GM12865 (cell line): Measurements from ENCODE around the gene LSR.

ENCODE experiments used
- DNase-seq: peaks from one replicate; pipeline ENCODE4 v3.0.0; 2010; ENCODE audit warnings: low read depth
- H3K4me3 ChIP-seq: 2 replicates; pipeline ENCODE4 v1.5.1; 2011; ENCODE audit warnings: mild to moderate bottlenecking, low read depth, low read length, control low read depth
- CTCF ChIP-seq: IDR thresholded peaks from 2 replicates; pipeline ENCODE4 v1.5.1; 2011; ENCODE audit warnings: low read length, control low read depth, low read depth, inconsistent platforms; ENCODE audit not compliant: insufficient read depth; ENCODE audit errors: missing control alignments

The LSR gene

DNA sequence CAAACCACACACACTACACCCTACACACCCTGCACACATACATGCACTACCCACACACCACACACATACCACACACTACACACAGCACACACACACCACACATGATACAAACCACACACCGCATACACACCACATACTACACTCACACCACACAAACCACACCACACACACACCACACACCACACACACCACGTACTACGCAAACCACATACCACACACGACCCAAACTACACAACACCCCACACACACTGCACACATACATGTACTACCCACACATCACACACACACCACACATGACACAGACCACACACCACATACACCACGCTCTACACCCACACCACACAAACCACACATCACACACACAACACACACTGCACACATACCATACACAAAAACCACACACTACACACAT, 49.8 kb downstream of the LSR start:
- no peak overlapping the region for H3K4me3 ChIP-seq
- no peak for DNase-seq
- no peak for TF ChIP-seq CTCF

GRCh38 chr19:35299523-35300338, 50.9 kb downstream of the LSR start:
- no peak for DNase-seq
- H3K4me3 ChIP-seq: no peak overlapping the region
- no peak for TF ChIP-seq CTCF

DNA sequence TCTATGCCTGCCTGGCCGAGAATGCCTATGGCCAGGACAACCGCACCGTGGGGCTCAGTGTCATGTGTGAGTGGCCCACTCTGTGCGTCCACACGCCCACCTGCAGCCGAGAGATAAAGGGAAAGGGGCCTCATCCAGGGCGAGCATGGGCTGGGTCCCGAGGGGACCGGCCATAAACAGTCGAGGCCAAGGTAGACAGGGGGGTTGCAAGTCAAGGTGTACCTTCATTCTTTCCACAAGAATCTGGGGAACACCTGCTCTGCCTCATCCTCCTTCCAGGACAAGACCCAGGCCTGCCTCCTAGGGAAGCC, 51.5 kb downstream of the LSR start:
- H3K4me3 ChIP-seq: no peak overlapping the region
- TF ChIP-seq CTCF: no peak
- DNase-seq: no peak

- no peak for DNase-seq
- no peak for TF ChIP-seq CTCF
- H3K4me3 ChIP-seq: no peak overlapping the region
Observed at GRCh38 chr19:35301961-35302360, 53.2 kb downstream of the LSR start.

DNA sequence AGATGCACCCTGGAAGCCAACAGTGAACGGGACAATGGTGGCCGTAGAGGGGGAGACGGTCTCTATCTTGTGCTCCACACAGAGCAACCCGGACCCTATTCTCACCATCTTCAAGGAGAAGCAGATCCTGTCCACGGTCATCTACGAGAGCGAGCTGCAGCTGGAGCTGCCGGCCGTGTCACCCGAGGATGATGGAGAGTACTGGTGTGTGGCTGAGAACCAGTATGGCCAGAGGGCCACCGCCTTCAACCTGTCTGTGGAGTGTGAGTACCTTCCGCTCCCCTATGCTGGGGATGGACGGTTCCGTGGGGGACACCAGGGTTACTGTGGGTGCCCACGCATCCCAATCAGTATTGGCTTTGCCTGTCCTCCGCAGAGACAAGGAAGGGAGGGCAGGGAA, 53.6 kb downstream of the LSR start:
- TF ChIP-seq CTCF: no peak
- no peak for DNase-seq
- H3K4me3 ChIP-seq: no peak overlapping the region

- DNase-seq: no peak
- no peak for TF ChIP-seq CTCF
- no peak overlapping the region for H3K4me3 ChIP-seq
Observed at GRCh38 chr19:35303357-35303915, 54.6 kb downstream of the LSR start.

DNA sequence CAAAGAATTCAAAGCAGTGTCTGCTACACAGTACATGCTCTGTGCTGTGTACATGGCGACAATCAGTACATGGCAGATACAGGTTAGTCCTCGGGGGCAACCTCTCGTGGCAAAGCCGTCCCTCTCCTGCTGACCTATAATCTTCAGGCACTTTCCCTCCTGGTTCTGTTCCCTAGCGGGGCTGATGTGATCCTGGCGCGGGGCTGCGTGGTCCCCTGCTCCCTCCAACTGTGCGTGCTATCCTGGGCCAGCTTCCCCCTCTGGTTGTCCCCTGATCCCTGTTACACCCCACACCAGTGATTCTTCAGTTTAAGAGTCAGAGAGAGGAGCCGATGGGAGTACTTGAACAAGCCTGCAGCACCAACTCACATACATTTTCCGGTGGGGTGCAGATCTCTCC, 55.2 kb downstream of the LSR start:
- TF ChIP-seq CTCF: no peak
- no peak overlapping the region for H3K4me3 ChIP-seq
- no peak for DNase-seq
